Activated CD4-positive, alpha-beta T cell treated with anti-CD3 and anti-CD28 coated beads, Interleukin-2, amount 50 U/mL, for 4 hours (primary cell): ENCODE measurements around the gene TPSG1.
"Not testable (repeated sequence)": the region's sequence is repeated elsewhere in the genome, so short reads cannot be mapped to it uniquely, and the experiment has no call there.

Source experiments
- DNase-seq, 2 experiments: peaks; one replicate each; pipeline ENCODE4 v3.0.0-alpha.2; 2020

Gene TPSG1

DNA sequence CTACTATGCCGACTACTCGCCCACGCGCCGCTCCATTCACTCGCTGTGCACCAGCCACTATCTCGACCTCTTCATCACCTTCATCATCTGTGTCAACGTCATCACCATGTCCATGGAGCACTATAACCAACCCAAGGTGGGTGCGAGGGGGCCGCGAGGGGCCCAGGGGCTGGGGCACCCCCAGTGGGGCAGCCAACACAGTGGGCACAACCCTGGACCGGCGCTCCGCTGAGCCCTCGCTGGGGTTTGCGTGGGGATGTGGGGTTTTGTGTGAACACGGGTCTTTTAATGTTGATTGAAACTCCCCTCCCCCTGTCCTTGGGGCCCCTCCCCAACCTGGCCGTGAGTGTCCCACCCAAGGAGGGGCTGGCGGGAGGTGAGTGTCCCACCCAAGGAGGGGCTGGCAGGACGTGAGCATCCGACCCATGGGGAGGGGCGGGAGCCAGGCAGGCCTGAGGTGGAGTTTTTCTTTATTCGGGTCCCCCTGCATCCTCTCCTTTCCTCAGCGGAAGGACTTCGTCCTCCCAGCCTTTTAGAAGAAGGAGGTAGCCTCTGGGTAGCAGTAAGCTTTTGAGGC, 11.2 kb downstream of the TPSG1 start:
- no peak for DNase-seq

DNA sequence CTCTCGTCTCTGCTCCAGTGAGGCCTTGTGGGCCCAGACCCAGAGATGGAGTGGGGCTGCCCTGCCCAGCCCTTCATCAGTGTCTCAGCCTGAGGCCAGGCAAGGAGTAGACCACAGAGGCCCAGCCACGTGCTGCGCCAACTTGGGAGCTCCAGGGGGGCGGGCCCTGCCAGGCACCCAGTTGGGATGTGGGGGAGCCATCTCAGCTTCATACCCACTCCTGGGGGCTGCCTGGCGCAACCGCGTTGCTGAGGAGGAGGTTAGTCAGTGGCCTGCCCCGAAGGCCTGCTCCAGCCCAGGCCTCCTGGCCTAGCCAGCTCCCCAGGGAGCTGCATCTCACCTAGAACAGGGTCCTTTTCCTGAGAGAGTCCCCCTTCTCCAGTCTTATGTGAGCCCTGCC, 11.8 kb downstream of the TPSG1 start:
- DNase-seq: no peak

DNA sequence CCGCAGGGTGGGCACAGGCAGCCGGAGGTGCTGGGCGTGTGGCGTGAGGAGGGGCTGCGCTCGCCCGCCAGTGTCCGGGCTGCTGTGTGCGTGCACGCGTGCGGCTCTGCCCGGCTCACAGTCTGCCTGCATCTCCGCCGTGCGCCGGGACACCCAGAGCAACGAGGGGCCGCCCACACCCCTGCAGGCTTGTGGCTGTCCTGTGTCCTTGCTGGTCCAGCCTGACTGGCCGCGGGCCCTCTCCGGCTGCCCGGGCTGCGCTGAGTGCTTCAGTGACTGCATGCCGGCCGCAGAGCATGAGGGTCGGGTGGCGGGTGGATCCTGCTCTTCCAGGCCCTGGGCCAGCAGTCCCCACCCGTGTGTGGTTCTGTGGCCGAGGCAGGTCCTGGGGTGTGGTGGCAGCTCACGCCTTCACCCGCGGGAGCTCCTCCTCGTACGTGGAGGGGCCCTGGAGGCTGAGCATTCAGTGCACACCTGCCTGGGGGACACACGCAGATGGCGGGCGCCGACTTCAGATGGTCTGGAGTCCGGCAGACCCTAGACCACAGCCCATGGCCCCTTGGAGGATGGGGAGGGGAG, 12.4 kb downstream of the TPSG1 start:
- no peak for DNase-seq

DNA sequence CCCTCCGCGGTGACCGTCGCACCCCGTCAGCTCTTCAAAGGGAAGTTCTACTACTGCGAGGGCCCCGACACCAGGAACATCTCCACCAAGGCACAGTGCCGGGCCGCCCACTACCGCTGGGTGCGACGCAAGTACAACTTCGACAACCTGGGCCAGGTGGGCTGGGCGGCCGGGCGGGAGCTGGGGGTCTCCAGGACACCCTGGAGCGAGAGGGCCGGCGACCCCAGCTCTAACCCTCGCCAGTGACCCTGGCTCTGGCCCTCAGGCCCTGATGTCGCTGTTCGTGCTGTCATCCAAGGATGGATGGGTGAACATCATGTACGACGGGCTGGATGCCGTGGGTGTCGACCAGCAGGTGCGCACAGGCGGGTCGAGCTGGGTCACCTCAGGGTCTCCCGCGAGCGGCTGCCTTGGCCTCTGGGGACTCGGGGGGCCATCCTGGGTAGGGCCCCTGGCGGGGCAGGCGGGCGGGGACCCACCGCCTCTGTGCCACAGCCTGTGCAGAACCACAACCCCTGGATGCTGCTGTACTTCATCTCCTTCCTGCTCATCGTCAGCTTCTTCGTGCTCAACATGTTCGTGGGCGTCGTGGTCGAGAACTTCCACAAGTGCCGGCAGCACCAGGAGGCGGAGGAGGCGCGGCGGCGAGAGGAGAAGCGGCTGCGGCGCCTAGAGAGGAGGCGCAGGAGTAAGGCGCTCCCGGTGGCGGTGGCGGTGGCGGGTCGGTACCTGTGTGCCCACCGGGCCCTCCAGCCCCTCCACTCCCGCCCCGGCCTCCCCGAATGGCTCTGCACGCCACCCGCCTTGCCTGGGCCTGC, 13.4 kb downstream of the TPSG1 start:
- DNase-seq: no peak

DNA sequence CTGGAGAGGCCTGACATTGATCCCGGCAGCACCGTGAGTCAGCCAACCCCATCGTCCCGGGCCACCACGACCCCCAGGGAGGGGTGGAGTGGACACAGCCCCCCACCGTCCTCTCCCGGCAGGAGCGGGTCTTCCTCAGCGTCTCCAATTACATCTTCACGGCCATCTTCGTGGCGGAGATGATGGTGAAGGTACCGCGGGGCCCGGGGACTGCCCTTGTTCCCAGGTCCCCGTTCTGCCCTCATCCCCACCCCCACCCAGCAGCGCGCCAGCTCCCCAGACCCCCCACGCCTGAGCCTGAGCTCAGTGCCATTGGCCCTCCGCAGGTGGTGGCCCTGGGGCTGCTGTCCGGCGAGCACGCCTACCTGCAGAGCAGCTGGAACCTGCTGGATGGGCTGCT, 14.6 kb downstream of the TPSG1 start:
- no peak for DNase-seq

DNA sequence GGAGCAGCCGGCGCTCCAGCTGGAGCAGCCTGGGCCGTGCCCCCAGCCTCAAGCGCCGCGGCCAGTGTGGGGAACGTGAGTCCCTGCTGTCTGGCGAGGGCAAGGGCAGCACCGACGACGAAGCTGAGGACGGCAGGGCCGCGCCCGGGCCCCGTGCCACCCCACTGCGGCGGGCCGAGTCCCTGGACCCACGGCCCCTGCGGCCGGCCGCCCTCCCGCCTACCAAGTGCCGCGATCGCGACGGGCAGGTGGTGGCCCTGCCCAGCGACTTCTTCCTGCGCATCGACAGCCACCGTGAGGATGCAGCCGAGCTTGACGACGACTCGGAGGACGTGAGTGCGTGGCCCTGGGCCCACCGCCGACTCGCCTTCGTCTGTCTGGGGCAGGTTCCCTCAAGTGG, 16.0 kb downstream of the TPSG1 start:
- DNase-seq: no peak

DNA sequence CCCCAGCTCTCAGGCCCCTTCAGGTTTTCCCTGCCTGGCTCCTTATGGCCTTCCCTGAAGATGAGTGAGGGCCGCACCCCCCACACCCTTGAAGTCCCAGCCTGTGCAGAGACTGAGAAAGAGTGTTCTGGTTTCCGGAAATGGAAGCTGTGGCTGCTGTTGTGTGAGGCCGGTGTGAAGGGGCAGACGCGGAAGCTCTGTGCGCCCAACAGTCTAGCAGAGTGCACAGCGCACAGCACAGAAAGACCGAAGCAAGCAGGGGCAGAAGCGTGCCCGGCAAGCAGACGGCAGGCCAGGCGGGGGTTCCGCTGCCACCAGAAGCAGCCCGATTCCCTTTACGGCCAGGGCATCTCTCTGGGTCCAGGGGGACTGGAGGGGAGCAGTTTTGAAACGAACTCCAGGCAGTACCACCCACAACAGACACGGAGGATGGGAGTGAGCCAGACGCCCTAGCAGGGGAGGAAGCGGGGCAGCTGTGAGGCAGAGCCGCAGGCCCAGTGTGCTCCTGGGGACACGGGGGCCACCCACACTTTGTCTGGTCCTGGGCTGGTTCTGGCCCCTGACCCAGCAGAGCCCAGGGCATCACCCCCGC, 16.7 kb downstream of the TPSG1 start:
- no peak for DNase-seq

DNA sequence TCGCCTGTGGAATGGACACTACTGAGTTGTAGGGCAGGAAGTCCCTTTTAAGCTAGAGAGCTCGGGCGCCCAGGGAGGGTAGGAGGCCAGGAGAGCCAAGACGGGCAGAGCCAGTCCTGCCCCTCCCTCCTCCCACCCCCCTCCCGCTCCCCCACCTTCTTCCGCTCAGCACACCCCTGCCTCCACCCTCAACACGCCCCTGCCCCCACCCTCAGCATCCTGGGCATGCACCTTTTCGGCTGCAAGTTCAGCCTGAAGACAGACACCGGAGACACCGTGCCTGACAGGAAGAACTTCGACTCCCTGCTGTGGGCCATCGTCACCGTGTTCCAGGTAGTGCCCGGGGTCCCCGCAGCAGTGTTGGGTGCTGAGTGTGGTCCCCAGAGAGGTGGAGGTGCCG, 18.3 kb downstream of the TPSG1 start:
- DNase-seq: no peak

DNA sequence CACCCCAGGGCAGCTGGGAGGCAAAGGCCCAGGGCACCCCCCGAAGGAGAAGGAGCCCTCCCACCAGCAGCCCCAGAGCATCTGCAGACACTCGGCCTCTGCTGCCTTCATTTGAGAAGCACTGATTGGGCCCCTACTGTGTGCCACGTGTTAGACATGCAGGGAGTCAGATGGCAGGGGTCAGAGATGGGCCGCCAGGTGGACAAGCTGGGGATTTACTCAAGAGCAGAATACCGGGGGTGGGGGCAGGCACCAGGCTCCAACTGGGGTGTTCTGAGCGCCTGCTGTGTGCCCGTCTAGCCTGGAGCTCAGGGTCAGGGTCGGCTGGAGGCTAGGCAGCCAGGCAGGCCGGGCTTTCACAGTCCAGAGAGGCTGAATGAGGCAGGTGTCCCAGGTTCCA, 18.7 kb downstream of the TPSG1 start:
- DNase-seq: no peak

DNA sequence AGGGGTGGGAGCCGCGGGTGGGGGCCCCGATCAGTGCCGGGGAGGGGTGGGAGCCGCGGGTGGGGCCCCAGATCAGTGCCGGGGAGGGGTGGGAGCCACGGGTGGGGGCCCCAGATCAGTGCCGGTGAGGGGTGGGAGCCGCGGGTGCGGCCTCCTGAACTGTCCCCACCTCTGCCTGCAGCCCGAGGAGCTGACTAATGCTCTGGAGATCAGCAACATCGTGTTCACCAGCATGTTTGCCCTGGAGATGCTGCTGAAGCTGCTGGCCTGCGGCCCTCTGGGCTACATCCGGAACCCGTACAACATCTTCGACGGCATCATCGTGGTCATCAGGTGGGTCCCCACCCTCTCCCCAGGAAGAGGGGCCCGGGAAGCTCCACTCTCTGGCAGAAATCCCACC, 20.1 kb downstream of the TPSG1 start:
- no peak for DNase-seq

DNA sequence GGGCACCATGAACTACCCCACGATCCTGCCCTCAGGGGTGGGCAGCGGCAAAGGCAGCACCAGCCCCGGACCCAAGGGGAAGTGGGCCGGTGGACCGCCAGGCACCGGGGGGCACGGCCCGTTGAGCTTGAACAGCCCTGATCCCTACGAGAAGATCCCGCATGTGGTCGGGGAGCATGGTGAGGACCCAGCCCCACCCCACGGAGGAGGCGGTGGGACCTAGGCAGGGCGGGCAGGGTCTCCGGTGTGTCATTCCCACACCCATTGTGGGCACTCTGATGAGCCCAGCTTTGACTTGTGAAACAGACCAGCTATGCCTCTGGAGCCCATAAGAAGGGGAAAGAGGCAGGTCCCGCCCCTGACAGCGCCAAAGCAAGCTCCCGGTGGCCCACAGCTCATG, 22.8 kb downstream of the TPSG1 start:
- DNase-seq: no peak

DNA sequence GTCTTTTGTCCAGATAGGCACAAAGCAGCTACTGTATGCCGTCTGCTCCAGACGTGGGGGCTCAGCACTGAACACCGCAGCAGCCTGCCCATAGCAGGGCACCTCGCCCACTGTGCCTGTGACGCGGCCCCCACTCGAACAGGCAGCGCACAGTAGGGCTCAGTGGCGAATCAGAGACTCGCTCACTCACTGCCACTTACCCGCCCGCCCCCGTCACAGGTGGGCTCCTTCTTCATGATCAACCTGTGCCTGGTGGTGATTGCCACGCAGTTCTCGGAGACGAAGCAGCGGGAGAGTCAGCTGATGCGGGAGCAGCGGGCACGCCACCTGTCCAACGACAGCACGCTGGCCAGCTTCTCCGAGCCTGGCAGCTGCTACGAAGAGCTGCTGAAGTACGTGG, 23.6 kb downstream of the TPSG1 start:
- DNase-seq: no peak

DNA sequence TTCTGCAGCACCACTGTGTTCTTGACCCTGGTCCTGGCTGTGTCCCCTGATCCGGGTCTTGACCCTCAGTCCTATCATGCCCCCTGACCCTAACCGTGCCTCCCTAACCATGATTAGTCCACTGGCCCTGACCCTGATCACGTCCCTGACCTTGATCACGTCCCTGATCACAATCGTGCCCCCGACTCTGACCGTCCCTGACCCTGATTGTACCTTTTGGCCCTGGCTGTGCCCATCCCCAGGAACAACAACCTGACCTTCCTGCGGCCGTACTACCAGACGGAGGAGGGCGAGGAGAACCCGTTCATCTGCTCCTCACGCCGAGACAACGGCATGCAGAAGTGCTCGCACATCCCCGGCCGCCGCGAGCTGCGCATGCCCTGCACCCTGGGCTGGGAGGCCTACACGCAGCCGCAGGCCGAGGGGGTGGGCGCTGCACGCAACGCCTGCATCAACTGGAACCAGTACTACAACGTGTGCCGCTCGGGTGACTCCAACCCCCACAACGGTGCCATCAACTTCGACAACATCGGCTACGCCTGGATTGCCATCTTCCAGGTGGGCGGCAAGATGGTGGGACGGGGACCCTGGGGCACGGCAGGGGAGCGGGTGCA, 24.9 kb downstream of the TPSG1 start:
- no peak for DNase-seq

DNA sequence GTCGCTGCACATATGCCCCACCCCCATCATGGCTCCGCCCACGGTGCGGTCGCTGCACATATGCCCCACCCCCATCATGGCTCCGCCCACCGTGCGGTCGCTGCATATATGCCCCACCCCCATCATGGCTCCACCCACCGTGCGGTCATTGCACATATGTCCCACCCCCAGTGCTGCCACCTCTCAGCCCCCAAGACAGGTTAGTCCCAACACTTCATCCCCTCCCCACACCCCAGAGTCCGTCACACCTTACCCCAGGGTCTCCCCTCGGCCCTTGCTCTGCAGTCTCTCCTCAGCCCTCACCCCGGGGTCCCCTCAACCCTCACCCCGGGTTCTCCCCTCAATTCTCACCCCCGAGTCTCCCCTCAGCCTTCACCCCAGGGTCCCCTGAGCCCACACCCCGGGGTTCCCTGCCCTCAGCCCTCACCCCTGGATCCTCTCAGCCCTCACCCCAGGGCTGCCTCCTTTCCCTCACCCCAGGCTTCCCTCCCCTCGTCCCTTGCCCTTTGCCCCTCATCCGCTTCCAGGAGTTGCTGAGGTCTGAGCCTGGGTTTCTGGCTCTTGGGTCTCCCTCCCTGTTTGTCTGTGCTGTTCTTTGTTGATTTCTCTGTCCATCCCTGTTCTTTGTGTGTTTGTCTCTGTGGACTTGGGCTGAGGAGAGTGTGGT, 25.6 kb downstream of the TPSG1 start:
- DNase-seq: no peak

DNA sequence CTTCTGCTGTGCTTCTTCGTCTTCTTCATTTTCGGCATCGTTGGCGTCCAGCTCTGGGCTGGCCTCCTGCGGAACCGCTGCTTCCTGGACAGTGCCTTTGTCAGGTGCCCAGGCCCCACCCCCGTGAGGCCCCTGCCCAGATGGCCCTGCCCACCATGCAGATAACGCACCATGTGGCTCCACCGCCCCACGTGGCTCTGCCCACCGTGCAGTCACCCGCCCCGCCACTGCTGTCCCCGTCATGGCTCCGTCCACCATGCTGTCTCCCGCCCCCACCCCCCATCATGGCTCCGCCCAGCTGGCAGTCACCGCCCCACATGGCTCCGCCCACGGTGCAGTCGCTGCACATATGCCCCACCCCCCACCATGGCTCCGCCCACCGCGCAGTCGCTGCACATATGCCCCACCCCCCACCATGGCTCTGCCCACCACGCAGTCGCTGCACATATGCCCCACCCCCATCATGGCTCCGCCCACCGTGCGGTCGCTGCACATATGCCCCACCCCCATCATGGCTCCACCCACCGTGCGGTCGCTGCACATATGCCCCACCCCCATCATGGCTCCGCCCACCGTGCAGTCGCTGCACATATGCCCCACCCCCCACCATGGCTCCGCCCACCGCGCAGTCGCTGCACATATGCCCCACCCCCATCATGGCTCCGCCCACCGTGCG, 26.3 kb downstream of the TPSG1 start:
- not testable (repeated sequence) for DNase-seq

DNA sequence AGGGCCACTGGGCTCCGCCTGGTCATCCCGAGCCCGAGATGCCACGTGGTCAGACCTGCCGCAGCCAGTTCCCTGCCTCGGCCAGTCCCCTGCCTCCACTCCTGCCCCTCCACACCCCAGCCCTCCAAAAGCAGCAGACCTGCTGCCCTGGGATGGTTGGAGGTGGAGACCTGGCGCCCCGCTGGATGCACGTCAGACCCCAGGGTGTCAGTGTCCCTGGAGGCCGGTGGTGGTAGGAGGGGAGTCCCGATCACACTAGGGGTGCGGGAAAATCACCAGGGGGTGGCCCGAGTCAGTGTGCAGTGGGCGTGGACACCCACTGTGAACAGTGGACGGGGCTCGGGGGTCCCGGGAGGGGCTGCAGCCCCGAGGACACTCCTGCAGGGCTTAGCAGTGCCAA, 26.9 kb downstream of the TPSG1 start:
- no peak for DNase-seq

DNA sequence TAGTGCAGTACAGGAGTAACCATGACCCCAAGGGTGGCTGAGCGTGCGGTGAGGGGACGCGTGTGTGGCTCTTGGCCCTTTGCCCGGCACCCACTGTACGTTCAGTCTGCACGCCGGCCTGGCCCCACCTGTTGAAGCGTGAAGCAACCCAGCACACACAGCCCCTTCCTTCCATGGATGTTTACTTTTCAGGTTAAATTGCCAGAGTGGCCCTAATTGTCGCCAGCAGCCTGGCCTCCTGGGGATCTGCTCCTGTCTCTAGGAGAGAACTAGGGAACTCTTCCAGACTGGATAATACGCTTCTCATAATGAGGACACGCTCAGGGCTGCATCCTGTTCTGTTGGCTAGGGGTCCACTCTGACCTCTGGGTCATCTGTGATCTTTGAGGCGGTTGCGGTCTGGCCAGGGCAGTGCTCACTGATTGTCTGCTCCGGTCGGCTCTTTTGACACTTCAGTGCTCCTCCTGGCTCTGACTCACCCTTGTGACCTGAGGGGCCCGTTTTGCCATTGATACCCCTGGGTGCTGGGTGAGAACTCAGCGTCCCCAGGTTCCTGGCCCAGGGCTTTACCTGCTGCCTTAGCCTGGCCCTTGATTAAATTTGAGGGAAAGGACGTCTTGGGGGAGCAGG, 27.7 kb downstream of the TPSG1 start:
- DNase-seq: no peak

DNA sequence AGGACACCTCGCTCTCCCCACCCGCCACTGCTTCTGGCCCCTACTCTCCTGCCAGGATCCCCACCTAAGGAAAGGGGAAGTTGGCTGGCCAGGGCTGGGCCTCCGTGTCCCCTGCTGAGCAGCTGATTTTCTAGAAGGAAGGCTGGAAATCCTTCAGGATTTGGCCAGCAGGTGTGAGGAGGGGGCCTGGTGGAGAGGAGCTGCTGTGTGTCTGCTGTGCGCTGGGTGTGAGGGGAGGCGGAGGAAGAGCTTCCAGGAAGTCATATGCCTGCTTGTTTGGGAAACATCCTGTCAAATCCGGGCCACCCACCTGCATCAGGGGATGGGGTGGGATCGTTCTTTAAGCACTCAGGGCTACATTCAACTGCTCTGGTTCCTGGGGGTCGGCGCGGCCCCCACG, 28.6 kb downstream of the TPSG1 start:
- DNase-seq: no peak

DNA sequence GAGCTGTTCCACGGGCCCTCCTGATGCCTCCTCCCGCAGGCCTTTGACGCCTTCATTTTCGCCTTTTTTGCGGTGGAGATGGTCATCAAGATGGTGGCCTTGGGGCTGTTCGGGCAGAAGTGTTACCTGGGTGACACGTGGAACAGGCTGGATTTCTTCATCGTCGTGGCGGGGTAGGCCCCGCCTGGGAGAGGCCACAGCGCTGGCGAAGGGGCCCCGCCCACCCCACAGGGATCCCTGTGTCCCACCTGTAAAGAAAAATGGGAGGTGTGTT, 29.7 kb downstream of the TPSG1 start:
- DNase-seq: no peak

DNA sequence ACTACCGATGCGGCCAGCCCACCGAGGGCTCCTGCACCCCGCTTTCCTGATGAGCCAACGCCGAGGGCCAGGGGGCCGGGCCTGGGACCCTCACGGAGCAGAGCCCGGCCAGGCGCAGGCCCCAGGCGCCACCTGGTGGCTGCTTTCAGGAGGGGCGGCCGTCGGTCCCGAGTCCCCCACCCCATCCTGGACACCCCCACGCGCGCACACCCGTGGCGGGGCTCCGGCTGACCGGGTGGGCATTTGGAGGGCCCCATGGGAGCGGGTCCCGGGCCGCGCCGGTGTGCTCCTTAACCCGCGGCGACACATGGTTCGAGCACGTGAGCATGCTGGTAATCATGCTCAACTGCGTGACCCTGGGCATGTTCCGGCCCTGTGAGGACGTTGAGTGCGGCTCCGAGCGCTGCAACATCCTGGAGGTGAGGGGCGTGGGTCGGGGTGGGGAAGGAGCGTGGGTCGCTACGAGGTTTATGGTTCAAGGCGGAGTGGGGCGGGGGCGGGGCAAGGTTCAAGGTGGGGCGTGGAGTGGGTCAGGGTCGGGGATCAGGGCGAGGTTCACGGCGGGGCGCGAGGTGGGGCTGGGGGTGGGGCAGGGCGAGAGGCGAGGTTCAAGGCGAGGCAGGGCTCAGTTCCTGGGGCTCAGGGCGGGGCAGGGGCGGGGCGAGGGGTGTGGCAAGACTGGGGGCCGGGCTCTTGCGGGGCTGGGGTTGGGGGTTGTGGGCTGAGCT, 30.2 kb downstream of the TPSG1 start:
- DNase-seq: no peak

DNA sequence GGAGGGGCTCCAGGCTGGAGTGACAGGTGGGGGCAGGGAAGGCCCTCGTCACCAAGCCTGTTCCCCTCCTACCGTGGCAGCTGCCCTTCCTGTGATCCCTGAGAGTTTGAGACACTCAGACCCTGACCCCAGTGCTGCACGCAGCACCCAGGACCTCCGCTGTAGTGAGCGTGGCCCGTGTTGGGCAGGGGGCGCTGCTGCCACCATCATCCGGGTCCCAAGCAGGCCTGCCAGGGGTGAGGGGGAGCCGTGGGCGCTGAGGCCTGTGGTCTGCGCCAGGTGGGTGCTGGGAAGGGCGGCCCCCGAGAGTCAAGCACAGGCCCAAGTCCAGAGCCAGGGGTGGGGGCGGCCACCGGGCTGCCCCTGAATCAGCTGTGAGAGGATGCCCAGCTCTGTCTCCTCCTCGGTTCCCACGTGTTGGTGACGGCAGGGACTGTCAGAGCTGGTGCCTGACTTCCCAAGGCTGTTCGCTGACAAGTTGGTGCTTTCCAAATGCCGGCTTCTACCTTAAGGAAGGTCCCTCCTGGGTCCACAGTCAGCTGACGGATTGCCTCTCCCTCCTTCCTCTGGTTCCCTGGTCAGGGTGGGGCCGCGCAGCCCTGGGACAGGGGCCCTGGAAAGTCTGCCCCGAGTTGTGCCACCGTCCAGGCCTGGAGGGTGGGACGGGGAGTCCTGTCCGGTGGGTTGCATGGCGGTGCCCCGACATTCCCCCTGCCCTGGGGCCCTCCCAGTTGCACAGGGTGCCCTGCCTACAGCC, 31.1 kb downstream of the TPSG1 start:
- no peak for DNase-seq
